Measurements from ENCODE around the gene MAT2A. TPM values are rescaled to one million over a fixed set of nuclear protein-coding genes. Genes with fewer than 3 reads are reported as not detected.

Gene MAT2A
- total and polyA plus RNA-seq, 2 donors (not counting 1 experiment from before 2014, with no cell fraction given) = 133 to 177 TPM

DNA sequence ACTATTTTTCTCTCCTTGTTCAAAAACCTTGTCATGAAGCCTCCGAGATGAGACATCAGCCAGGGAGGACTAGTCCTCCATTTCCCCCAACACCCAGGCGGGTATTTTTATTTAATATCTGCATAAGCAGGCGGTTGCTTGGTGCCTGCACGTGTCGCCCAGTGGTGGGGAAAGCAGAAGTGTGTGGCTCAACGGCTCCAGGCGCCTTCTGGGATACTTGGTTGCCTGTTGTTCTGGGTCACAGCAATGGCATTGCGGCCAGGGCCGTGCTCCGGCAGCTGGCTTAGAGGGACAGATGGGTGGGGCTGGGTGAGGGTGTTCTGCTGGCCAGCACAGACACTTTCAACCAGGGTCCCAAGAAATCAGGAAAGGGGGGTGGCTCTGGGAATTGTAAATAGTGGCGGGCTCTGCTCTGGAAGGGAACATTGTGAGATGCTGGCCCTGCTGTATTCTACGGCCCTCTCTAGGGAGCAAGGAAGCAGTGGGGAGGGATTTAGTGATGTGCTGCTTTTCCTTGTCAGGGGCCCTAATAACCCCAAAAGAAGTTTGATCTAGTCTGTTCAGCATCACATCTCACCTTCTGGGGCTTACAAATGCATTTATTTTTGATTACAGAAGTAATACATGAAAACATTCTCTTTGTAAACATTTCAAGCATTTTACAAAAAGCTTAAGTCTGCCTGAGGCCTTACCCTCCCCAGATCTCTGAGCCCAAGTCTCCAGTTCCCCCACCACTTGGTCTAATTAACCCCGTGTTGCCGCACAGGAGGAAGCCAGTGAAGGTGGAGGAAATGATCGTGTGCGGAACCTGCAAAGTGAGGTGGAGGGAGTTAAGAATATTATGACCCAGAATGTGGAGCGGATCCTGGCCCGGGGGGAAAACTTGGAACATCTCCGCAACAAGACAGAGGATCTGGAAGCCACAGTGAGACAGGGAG lies 39.5 kb downstream of the MAT2A start:
- Mint-ChIP-seq H3K4me1 (peaks cover 39% of the 10 kb centered on the region), H3K27me3 (no peaks in the 10 kb centered on the region), H3K4me3 (peak overlapping the region; percentile 93), H3K27ac (peak overlapping the region; percentile 96), H3K9me3 (ENCODE audit: insufficient read depth) (no peaks in the 10 kb centered on the region)
- WGBS (ENCODE audit: insufficient coverage) = 3% methylated on average over 11 of the region's 19 CpGs
- POLR2A ChIA-PET = interaction anchor here (0.7 to 2.1 kb wide), 5 partner anchors 9 to 40 kb away, joined by 3 to 13 read pairs (median 3); partner anchors contain the start of genes MAT2A and RNF181
- ATAC-seq (ENCODE audit: low read depth) = peak; percentile 79
- intact Hi-C loops (cut with micrococcal nuclease) = loop anchor here (1.0 kb wide), 2 partner anchors 17 to 34 kb away; partner anchors contain the start of genes C2orf68 and RNF181
- Histone ChIP-seq H3K27me3 (replicated peaks in 1 of 4; ENCODE audit: control extremely low read depth in 1 of 4, control insufficient read depth in 3 of 4, insufficient read depth in 4 of 4, low read length in 3 of 4) (no peaks in the 10 kb centered on the region), H3K27ac (ENCODE audit: low read length in 2 of 2) (peak overlapping the region; percentile 70 to 87), H3K4me2 (replicated peaks; ENCODE audit: low read depth, low read length, poor library complexity, severe bottlenecking) (peak overlapping the region; percentile 96), H3K9ac (ENCODE audit: low read length) (peak overlapping the region; percentile 91), H3K79me2 (ENCODE audit: control insufficient read depth, insufficient read depth, low read length) (peaks cover 37% of the 10 kb centered on the region), H3K36me3 (replicated peaks in 1 of 2; ENCODE audit: control extremely low read depth in 1 of 2, control insufficient read depth in 1 of 2, extremely low read depth in 1 of 2, insufficient read depth in 2 of 2, low read length in 1 of 2) (peaks cover 0 to 23% of the 10 kb centered on the region in 2 experiments), H3K9me3 (ENCODE audit: control extremely low read depth in 1 of 3, control insufficient read depth in 2 of 3, insufficient read depth in 1 of 3, low read length in 2 of 3) (no peaks in the 10 kb centered on the region), H4K20me1 (ENCODE audit: control insufficient read depth, insufficient read depth, low read length, poor library complexity, severe bottlenecking) (peaks cover 7% of the 10 kb centered on the region), H3K4me3 (ENCODE audit: control extremely low read depth in 1 of 5, extremely low read depth in 1 of 5, insufficient read depth in 1 of 5, low read depth in 2 of 5, low read length in 4 of 5) (peak overlapping the region; percentile 50 to 97 (median 70)), H2AFZ (ENCODE audit: insufficient read depth, low read depth, low read length, poor library complexity, severe bottlenecking) (peak overlapping the region; percentile 87), H3K4me1 (ENCODE audit: control insufficient read depth in 2 of 2, insufficient read depth in 2 of 2, low read length in 2 of 2) (peaks cover 20 to 39% of the 10 kb centered on the region in 2 donors)
- TF ChIP-seq EZH2 (IDR thresholded peaks at IDR 0.05; ENCODE audit: borderline replicate concordance, insufficient read depth, low read depth, low read length, poor library complexity, severe bottlenecking) = no peak
- TF ChIP-seq, protein P1, sequence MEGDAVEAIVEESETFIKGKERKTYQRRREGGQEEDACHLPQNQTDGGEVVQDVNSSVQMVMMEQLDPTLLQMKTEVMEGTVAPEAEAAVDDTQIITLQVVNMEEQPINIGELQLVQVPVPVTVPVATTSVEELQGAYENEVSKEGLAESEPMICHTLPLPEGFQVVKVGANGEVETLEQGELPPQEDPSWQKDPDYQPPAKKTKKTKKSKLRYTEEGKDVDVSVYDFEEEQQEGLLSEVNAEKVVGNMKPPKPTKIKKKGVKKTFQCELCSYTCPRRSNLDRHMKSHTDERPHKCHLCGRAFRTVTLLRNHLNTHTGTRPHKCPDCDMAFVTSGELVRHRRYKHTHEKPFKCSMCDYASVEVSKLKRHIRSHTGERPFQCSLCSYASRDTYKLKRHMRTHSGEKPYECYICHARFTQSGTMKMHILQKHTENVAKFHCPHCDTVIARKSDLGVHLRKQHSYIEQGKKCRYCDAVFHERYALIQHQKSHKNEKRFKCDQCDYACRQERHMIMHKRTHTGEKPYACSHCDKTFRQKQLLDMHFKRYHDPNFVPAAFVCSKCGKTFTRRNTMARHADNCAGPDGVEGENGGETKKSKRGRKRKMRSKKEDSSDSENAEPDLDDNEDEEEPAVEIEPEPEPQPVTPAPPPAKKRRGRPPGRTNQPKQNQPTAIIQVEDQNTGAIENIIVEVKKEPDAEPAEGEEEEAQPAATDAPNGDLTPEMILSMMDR (IDR thresholded peaks at IDR 0.05) = no peak
- CTCF ChIA-PET = interaction anchor here (1.4 to 1.5 kb wide), 3 partner anchors 9 to 59 kb away, joined by 3 to 8 read pairs (median 5); no protein-coding TSS in a partner anchor
- peak; percentile 79 for DNase-seq

All from B cell (primary cell).